NCI-H128 (cell line): ENCODE data around the gene ASH1L.
"Not testable (repeated sequence)": the region's sequence is repeated elsewhere in the genome, so short reads cannot be mapped to it uniquely, and the experiment has no call there.

ENCODE experiments used
- DNase-seq: peaks from one replicate; lab custom pipeline; 2025; ENCODE audit not compliant: unreplicated experiment; lab: John Stamatoyannopoulos, UW

The ASH1L gene

DNA sequence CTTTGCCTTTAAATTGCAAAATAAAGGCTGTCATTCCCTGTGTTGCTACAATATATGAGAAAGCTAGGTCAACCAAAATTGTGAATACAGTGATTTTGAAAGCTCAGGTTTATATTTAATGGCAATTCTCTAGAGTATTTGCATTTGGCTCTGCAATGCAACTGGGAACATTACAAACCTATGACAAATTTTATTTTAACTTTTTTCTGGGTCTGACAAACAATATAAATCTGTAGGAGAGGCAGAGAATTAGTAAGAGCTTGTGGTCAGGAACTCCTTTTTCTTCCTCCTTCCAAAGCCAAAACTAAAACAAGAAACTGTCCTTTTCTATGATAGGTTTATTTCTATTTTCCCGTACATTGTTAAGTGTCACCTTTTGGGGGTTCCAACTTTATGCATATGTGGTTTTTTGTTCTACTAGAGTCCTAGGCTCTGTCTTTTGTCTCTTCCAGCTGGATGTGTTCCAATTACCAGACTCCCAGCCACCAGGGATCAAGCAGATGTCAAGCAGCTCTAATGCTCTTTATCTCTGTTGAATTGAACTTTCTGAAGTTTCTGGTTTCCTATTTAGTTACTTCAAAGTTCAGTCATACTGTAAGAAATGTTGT, 106.9 kb downstream of the ASH1L start:
- no peak for DNase-seq

GRCh38 chr1:155454096-155454495, 108.5 kb downstream of the ASH1L start:
- no peak for DNase-seq

- DNase-seq, result no peak
Observed at GRCh38 chr1:155453141-155453540, 109.5 kb downstream of the ASH1L start.

DNA sequence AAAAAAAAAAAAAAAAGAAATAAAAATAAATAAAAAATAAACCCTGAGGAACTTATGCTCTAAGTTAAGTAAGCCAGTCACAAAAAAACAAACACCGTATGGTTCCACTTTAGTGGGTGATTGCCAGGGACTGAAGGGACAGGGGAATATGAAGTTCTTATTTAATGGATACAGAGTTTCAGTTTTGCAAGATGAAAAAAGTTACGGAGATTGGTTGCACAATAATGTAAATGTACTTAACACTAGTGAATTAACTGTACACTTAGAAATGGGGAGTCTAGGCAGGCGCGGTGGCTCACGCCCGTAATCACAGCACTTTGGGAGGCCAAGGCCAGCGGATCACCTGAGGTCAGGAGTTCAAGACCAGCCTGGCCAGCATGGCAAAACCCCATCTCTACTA, 111.4 kb downstream of the ASH1L start:
- no peak for DNase-seq

DNA sequence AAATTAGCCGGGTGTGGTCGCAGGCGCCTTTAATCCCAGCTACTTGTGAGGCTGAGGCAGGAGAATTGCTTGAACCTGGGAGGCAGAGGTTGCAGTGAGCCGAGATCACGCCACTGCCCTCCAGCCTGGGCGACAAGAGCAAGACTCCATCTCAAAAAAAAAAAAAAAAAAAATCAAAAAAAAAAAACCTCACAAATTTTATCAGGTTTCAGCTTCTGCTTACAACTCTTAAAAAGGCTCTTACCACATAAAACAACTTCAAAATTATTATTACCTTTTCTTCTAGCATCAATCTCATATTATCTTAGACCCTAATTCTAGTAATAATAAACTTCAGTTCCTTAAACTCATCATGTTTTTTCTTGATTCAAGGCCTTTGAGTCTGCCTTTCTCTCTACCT, 120.2 kb downstream of the ASH1L start:
- DNase-seq, result not testable (repeated sequence)

DNA sequence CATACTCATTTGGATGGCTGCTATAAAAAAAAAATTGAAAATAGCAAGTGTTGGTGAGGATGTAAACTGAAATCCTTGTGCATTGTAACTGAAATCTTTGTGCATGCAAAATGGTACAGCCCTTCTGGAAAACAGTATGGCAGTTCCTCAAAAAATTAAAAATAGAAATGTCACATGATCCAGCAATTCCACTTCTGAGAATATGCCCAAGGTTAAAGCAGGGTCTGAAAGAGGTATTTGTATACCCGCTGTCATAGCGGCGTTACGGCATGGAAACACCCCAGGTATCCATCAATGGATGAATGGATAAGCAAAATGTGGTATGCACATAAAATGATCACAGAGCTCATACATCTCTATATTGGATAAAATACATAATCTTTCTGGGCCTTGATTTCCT, 125.2 kb downstream of the ASH1L start:
- DNase-seq, result no peak

GRCh38 chr1:155433831-155434389, 128.7 kb downstream of the ASH1L start:
- not testable (repeated sequence) for DNase-seq

- not testable (repeated sequence) for DNase-seq
Observed at GRCh38 chr1:155433128-155433830, 129.3 kb downstream of the ASH1L start.

GRCh38 chr1:155424091-155424490, 138.5 kb downstream of the ASH1L start:
- no peak for DNase-seq

- no peak for DNase-seq
Observed at GRCh38 chr1:155420788-155421187, 141.8 kb downstream of the ASH1L start.

- not testable (repeated sequence) for DNase-seq
Observed at GRCh38 chr1:155411840-155412239, 150.8 kb downstream of the ASH1L start.

GRCh38 chr1:155410931-155411330, 151.7 kb downstream of the ASH1L start:
- no peak for DNase-seq

DNA sequence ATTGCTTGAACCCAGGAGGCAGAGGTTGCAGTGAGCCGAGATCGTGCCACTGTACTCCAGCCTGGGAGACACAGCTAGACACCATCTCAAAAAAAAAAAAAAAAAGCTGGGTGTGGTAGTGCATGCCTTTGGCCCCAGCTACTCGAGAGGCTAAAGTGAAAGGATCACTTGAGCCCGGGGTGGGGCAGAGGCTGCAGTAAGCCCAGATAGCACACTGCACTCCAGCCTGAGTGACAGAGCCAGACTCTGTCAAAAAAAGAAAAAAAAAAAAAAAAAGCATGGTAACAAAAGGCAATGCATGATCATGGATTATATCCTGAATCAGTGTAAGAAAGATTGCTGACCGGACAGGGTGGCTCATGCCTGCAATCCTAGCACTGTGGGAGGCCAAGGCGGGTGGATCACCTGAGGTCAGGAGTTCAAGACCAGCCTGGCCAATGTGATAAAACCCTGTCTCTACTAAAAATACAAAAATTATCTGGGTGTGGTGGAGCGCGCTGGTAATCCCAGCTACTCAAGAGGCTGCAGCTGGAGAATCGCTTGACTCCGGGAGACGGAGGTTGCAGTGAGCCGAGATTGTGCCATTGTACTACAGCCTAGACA, 165.6 kb downstream of the ASH1L start:
- DNase-seq, result no peak

DNA sequence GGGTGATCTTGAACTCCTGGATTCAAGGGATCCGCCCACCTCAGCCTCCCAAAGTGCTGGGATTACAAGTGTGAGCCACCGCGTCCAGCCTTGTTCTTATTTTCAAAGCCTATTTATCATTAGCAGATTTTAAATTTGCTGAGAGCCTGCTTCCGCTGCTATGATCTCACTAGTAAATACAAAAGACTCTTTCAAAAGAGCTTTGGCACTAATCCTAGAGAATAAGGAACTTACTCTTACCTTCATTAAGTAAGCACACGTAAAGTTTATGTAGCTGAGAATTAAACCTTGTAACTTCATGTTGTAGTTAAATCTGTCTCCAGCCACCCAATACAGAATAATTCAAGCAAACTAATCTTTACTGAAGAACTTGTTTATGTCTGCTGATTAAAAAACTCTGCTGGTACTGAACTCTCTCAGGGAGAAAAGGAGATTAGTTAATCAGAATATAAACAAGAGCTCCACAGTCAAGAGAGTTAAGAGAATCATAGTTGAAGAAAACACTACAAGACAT, 169.6 kb downstream of the ASH1L start:
- no peak for DNase-seq

- DNase-seq, result no peak
Observed at GRCh38 chr1:155389826-155390225, 172.8 kb downstream of the ASH1L start.

DNA sequence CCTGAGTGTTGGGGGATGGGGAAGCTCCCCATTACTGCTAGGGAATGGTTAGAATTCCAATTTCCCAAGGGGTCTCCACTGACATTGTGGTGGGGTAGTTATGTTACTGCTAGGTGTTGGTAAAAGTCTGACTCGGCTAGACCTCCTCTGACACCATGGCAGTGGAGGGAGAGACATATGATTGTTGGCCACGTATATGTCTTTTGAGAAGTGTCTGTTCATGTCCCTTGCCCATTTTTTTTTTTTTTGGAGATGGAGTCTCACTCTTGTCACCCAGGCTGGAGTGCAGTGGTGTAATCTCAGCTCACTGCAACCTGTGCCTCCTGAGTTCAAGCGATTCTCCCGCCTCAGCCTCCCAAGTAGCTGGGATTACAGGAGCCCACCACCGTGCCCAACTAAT, 176.8 kb downstream of the ASH1L start:
- not testable (repeated sequence) for DNase-seq

- DNase-seq, result no peak
Observed at GRCh38 chr1:155383406-155383805, 179.2 kb downstream of the ASH1L start.

GRCh38 chr1:155379631-155380090, 182.9 kb downstream of the ASH1L start:
- DNase-seq, result no peak

DNA sequence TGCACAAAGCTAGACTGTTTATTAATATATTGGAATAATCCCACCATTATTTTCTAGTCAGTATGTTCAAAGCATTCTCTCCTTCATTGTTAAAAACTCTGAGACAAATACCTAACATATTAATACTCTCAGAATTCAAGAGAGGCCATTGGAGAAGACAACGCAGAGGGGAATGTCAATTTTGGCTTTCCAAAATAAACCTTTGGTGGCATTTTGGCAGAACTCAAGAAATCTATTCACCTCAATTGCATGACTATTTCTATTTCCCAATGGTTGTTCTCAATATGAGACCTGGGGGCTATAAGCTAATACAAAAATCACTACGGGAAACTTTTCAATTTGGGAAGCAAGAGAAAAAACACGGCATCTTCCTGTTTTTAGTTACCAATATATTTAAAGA, 183.4 kb downstream of the ASH1L start:
- DNase-seq, result no peak

GRCh38 chr1:155360051-155360450, 202.6 kb downstream of the ASH1L start:
- no peak for DNase-seq

DNA sequence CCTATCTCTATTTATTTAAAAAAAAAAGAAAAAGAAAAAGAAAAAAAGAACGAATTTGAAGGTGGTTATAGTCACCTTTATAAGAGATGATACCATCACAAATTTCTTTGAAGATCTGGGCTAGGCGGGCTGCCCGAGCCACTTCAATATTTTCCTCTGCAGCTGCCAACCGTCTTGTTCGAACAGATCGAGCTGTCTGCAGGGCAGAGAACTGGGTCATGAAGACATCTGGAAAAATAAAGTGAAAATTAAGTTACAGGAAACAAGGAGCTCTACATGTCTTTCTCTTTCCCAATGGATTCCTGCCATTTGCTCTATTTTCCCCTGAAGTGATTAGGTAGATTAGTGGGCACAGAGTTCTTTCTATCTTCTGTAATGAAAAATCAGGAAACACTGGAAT, 210.0 kb downstream of the ASH1L start:
- no peak for DNase-seq

- DNase-seq, result no peak
Observed at GRCh38 chr1:155342842-155343241, 219.8 kb downstream of the ASH1L start.
